H9 (cell line): ENCODE measurements around the gene CCDC186. TPM values are rescaled to one million over a fixed set of nuclear protein-coding genes. Genes with fewer than 3 reads are reported as not detected.

Source experiments
- DNase-seq: peaks from one replicate; pipeline ENCODE4 v3.0.0-alpha.2; 2017
- H2AFZ ChIP-seq: one replicate; pipeline ENCODE4 v1.6.1; 2013; ENCODE audit warnings: mild to moderate bottlenecking, low read length, control low read depth, moderate library complexity
- H2AK5ac ChIP-seq: 2 replicates; pipeline ENCODE4 v1.6.1; 2013; ENCODE audit warnings: low read length, control low read depth, mixed read lengths; ENCODE audit not compliant: insufficient read length
- H2BK120ac ChIP-seq: one replicate; pipeline ENCODE4 v1.6.1; 2013; ENCODE audit warnings: low read depth, mild to moderate bottlenecking, low read length, control low read depth, inconsistent platforms; ENCODE audit not compliant: poor library complexity, severe bottlenecking
- H2BK12ac ChIP-seq: 2 replicates; pipeline ENCODE4 v1.6.1; 2013; ENCODE audit warnings: low read length, control low read depth, mixed read lengths, low read depth; ENCODE audit not compliant: insufficient read length
- H2BK15ac ChIP-seq: 2 replicates; pipeline ENCODE4 v1.6.1; 2013; ENCODE audit warnings: low read depth, low read length, control low read depth
- H2BK20ac ChIP-seq: one replicate; pipeline ENCODE4 v1.6.1; 2013; ENCODE audit warnings: low read depth, mild to moderate bottlenecking, low read length, control low read depth, inconsistent platforms; ENCODE audit not compliant: poor library complexity, severe bottlenecking
- H2BK5ac ChIP-seq: 2 replicates; pipeline ENCODE4 v1.6.1; 2013; ENCODE audit warnings: low read length, control low read depth, mixed read lengths; ENCODE audit not compliant: insufficient read length
- H3K14ac ChIP-seq: 2 replicates; pipeline ENCODE4 v1.6.1; 2013; ENCODE audit warnings: low read length, control low read depth; ENCODE audit not compliant: insufficient read depth
- H3K18ac ChIP-seq: 2 replicates; pipeline ENCODE4 v1.6.1; 2013; ENCODE audit warnings: low read depth, mild to moderate bottlenecking, mixed read lengths, low read length, control low read depth; ENCODE audit not compliant: insufficient read length
- H3K23ac ChIP-seq: 2 replicates; pipeline ENCODE4 v1.6.1; 2013; ENCODE audit warnings: low read length, control low read depth, mixed read lengths, low read depth; ENCODE audit not compliant: insufficient read length
- H3K23me2 ChIP-seq: 2 replicates; pipeline ENCODE4 v1.6.1; 2013; ENCODE audit warnings: low read depth, mild to moderate bottlenecking, mixed read lengths, low read length, control low read depth; ENCODE audit not compliant: insufficient read length, poor library complexity, severe bottlenecking
- H3K27ac ChIP-seq: 2 replicates; pipeline ENCODE4 v1.5.1; 2013; ENCODE audit warnings: low read length, control low read depth, mixed read lengths, low read depth; ENCODE audit not compliant: insufficient read length
- H3K27me3 ChIP-seq: 2 replicates; pipeline ENCODE4 v1.6.1; 2013; ENCODE audit warnings: low read length, control low read depth, inconsistent platforms; ENCODE audit not compliant: insufficient read depth
- H3K4ac ChIP-seq: 2 replicates; pipeline ENCODE4 v1.6.1; 2013; ENCODE audit warnings: low read depth, mild to moderate bottlenecking, control low read depth, inconsistent platforms, low read length, moderate library complexity
- H3K4me1 ChIP-seq: 2 replicates; pipeline ENCODE4 v1.6.1; 2013; ENCODE audit warnings: low read length, control low read depth, inconsistent platforms; ENCODE audit not compliant: insufficient read depth
- H3K4me2 ChIP-seq: 2 replicates; pipeline ENCODE4 v1.6.1; 2013; ENCODE audit warnings: low read length, control low read depth, mixed read lengths; ENCODE audit not compliant: insufficient read length, insufficient read depth
- H3K56ac ChIP-seq: 2 replicates; pipeline ENCODE4 v1.6.1; 2013; ENCODE audit warnings: low read depth, mild to moderate bottlenecking, mixed read lengths, low read length, control low read depth; ENCODE audit not compliant: insufficient read length
- H3K79me1 ChIP-seq: 2 replicates; pipeline ENCODE4 v1.6.1; 2013; ENCODE audit warnings: low read depth, mild to moderate bottlenecking, moderate library complexity, low read length, control low read depth, inconsistent platforms; ENCODE audit not compliant: insufficient read depth, poor library complexity, severe bottlenecking
- H3K79me2 ChIP-seq: 2 replicates; pipeline ENCODE4 v1.6.1; 2013; ENCODE audit warnings: low read length, control low read depth, inconsistent platforms; ENCODE audit not compliant: insufficient read depth
- H3K9ac ChIP-seq: 2 replicates; pipeline ENCODE4 v1.6.1; 2013; ENCODE audit warnings: low read length, control low read depth, mixed read lengths; ENCODE audit not compliant: insufficient read length; ENCODE audit errors: extremely low read depth
- H3K9me3 ChIP-seq: one replicate; pipeline ENCODE4 v1.6.1; 2013; ENCODE audit warnings: low read depth, low read length, inconsistent platforms; ENCODE audit not compliant: control insufficient read depth
- H3T11ph ChIP-seq: one replicate; pipeline ENCODE4 v1.6.1; 2013; ENCODE audit warnings: mild to moderate bottlenecking, low read length, control low read depth, inconsistent platforms
- H4K20me1 ChIP-seq: one replicate; pipeline ENCODE4 v1.6.1; 2013; ENCODE audit not compliant: control insufficient read depth, insufficient read length, insufficient read depth
- H4K5ac ChIP-seq: 2 replicates; pipeline ENCODE4 v1.6.1; 2013; ENCODE audit warnings: low read depth, mild to moderate bottlenecking, mixed read lengths, low read length, control low read depth; ENCODE audit not compliant: insufficient read length
- H4K8ac ChIP-seq: replicated peaks from 2 replicates; pipeline ENCODE4 v1.6.1; 2013; ENCODE audit warnings: low read length, control low read depth, mixed read lengths, low read depth; ENCODE audit not compliant: insufficient read length
- H4K91ac ChIP-seq: 2 replicates; pipeline ENCODE4 v1.6.1; 2013; ENCODE audit warnings: low read depth, mild to moderate bottlenecking, moderate library complexity, mixed read lengths, low read length, control low read depth; ENCODE audit not compliant: insufficient read length
- H3K27ac Mint-ChIP-seq, 3 experiments: 2 replicates in 2 of 3; 3 replicates in 1 of 3; pipeline ENCODE4 v1.8.0; 2020 to 2021; ENCODE audit warnings: mixed read lengths in 3 of 3, mild to moderate bottlenecking in 1 of 3, moderate library complexity in 1 of 3
- H3K27me3 Mint-ChIP-seq: 2 replicates; pipeline ENCODE4 v1.8.0; 2021; ENCODE audit warnings: low read depth, mild to moderate bottlenecking, moderate library complexity, mixed read lengths
- H3K36me3 Mint-ChIP-seq, 3 experiments: 2 replicates in 2 of 3; 3 replicates in 1 of 3; pipeline ENCODE4 v1.8.0; 2020 to 2021; ENCODE audit warnings: low read depth in 3 of 3, mixed read lengths in 3 of 3; ENCODE audit not compliant: insufficient read depth in 1 of 3
- H3K4me1 Mint-ChIP-seq, 2 experiments: 2 replicates each; pipeline ENCODE4 v1.8.0; 2020; ENCODE audit warnings: mixed read lengths in 2 of 2
- H3K4me3 Mint-ChIP-seq, 2 experiments: 2 replicates in 1 of 2; 3 replicates in 1 of 2; pipeline ENCODE4 v1.8.0; 2020 to 2021; ENCODE audit warnings: mild to moderate bottlenecking in 2 of 2, mixed read lengths in 2 of 2, moderate library complexity in 1 of 2
- H3K9me3 Mint-ChIP-seq, 2 experiments: 2 replicates in 1 of 2; 3 replicates in 1 of 2; pipeline ENCODE4 v1.8.0; 2020; ENCODE audit warnings: mild to moderate bottlenecking in 2 of 2, mixed read lengths in 2 of 2, moderate library complexity in 1 of 2
- WGBS: extraction: QIAGEN DNeasy Blood & Tissue Kit; methylation state at CpG from one replicate; pipeline ENCODE4 v1.1.7; 2013; ENCODE audit warnings: missing lambda C conversion rate, low lambda C conversion rate, mixed read lengths; ENCODE audit not compliant: insufficient read length; ENCODE audit errors: extremely low coverage; 5-methylcytosine and 5-hydroxymethylcytosine counted together
- total RNA-seq: library from RNA; stranded (reverse); gene quantifications from 2 replicates; pipeline ENCODE4 v1.2.1, GENCODE V29; 2021
- TF ChIP-seq, protein P1 (sequence below): fragments of 200-600 bp; sonication (generic); conservative IDR thresholded peaks from 3 replicates; pipeline ENCODE4 v1.8.0; 2021; ENCODE audit warnings: antibody characterized with exemption, mild to moderate bottlenecking

CCDC186 gene
- total RNA-seq, 1 experiment from 2014 or later = 16.7 TPM

DNA sequence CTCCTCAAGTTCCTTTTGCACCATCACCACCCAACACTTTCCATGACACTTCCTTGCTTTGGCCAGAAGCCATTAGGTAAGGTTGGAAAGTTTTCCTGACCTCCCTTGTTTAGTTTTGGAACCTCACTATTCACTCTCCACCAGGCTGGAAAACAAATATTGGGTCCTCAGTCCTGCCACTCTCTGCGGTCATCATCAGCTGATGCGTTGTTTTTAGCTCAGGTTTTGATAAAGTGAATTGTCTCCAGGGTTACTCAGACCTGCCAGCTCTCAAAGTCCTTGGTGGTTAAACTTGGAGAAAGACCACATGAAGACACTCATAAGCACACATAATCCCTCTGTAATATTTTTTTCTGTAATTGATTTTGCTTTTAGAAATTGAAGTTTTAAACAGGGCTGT is 55.5 kb downstream of the CCDC186 start:
- Histone ChIP-seq H3K56ac (no peak overlapping the region), H3K18ac (no peak overlapping the region), H3K4me1 (no peaks in the 10 kb centered on the region), H3K79me2 (no peaks in the 10 kb centered on the region), H3K23me2 (no peaks in the 10 kb centered on the region), H3K9me3 (no peaks in the 10 kb centered on the region), H2AK5ac (no peak overlapping the region), H4K20me1 (no peaks in the 10 kb centered on the region), H3K4me2 (no peak overlapping the region), H3K79me1 (no peaks in the 10 kb centered on the region), H3K14ac (no peak overlapping the region), H2AFZ (no peak overlapping the region), H3K23ac (no peak overlapping the region), H4K5ac (no peak overlapping the region), H3K4ac (no peak overlapping the region), H2BK15ac (no peak overlapping the region), H4K91ac (no peak overlapping the region), H2BK12ac (no peak overlapping the region), H3K9ac (no peak overlapping the region), H3K27ac (no peak overlapping the region), H2BK20ac (no peak overlapping the region), H3T11ph (no peak overlapping the region), H4K8ac (no peak overlapping the region), H2BK120ac (no peak overlapping the region), H3K27me3 (no peaks in the 10 kb centered on the region), H2BK5ac (no peak overlapping the region)
- Mint-ChIP-seq H3K36me3 (peaks cover 0 to 3% (median 0%) of the 10 kb centered on the region in 3 experiments; a peak in 2 of 7 replicates), H3K27ac (no peak overlapping the region; a peak in 1 of 7 replicates), H3K4me3 (no peak overlapping the region), H3K9me3 (no peaks in the 10 kb centered on the region), H3K4me1 (peaks cover 0 to 3% of the 10 kb centered on the region in 2 experiments; a peak in 2 of 4 replicates), H3K27me3 (peaks cover 3% of the 10 kb centered on the region)
- no CpG with 5 or more reads among the region's 2 CpGs for WGBS
- TF ChIP-seq, protein P1, sequence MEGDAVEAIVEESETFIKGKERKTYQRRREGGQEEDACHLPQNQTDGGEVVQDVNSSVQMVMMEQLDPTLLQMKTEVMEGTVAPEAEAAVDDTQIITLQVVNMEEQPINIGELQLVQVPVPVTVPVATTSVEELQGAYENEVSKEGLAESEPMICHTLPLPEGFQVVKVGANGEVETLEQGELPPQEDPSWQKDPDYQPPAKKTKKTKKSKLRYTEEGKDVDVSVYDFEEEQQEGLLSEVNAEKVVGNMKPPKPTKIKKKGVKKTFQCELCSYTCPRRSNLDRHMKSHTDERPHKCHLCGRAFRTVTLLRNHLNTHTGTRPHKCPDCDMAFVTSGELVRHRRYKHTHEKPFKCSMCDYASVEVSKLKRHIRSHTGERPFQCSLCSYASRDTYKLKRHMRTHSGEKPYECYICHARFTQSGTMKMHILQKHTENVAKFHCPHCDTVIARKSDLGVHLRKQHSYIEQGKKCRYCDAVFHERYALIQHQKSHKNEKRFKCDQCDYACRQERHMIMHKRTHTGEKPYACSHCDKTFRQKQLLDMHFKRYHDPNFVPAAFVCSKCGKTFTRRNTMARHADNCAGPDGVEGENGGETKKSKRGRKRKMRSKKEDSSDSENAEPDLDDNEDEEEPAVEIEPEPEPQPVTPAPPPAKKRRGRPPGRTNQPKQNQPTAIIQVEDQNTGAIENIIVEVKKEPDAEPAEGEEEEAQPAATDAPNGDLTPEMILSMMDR = no peak
- no peak for DNase-seq
